ENCODE data around the gene GABRB1. TPM values are rescaled to one million over a fixed set of nuclear protein-coding genes. Genes with fewer than 3 reads are reported as not detected.

Gene GABRB1
- polyA plus RNA-seq, 3 donors: not detected

GRCh38 chr4:47368211-47368610 lies 336.8 kb downstream of the GABRB1 start:
- no peaks in the 10 kb centered on the region for H3K36me3 Mint-ChIP-seq
- Histone ChIP-seq H3K4me1 (ENCODE audit: control insufficient read depth in 1 of 2, insufficient read depth in 2 of 2, low read length in 2 of 2) (peaks cover 6 to 11% of the 10 kb centered on the region in 2 donors), H3K27ac (ENCODE audit: low read depth in 1 of 2, low read length in 2 of 2) (no peak overlapping the region), H3K9me3 (replicated peaks in 1 of 2; ENCODE audit: control insufficient read depth in 1 of 2, insufficient read depth in 1 of 2, low read length in 2 of 2) (no peaks in the 10 kb centered on the region), H4K20me1 (ENCODE audit: insufficient read depth, low read length) (no peaks in the 10 kb centered on the region), H3K36me3 (replicated peaks in 1 of 2; ENCODE audit: control insufficient read depth in 1 of 2, insufficient read depth in 2 of 2, low read length in 2 of 2) (no peaks in the 10 kb centered on the region), H2AFZ (ENCODE audit: insufficient read depth, low read depth, low read length, poor library complexity, severe bottlenecking) (no peak overlapping the region), H3K4me3 (replicated peaks in 1 of 3; ENCODE audit: low read depth in 2 of 3, low read length in 3 of 3) (no peak overlapping the region), H3K9ac (ENCODE audit: insufficient read depth, low read length, poor library complexity, severe bottlenecking) (no peak overlapping the region), H3K79me2 (ENCODE audit: insufficient read depth, low read length) (no peaks in the 10 kb centered on the region), H3K4me2 (replicated peaks; ENCODE audit: extremely low read depth, low read length, poor library complexity, severe bottlenecking) (no peak overlapping the region), H3K27me3 (ENCODE audit: control insufficient read depth in 2 of 2, insufficient read depth in 2 of 2, low read length in 2 of 2) (no peaks in the 10 kb centered on the region)
- H3K4me1 Mint-ChIP-seq: peaks cover 17% of the 10 kb centered on the region
- 0% methylated on average over 1 of the region's 1 CpG for WGBS (ENCODE audit: insufficient coverage)
- no peak for DNase-seq
- TF ChIP-seq CTCF (IDR thresholded peaks at IDR 0.05): no peak
- H3K27me3 Mint-ChIP-seq (ENCODE audit: low read depth in 3 of 3): peaks cover 1 to 4% (median 3%) of the 10 kb centered on the region in 3 donors
- intact Hi-C loops (cut with micrococcal nuclease): no loop called here
- no peak overlapping the region for H3K27ac Mint-ChIP-seq
- peaks cover 0 to 10% (median 3%) of the 10 kb centered on the region in 7 donors for H3K9me3 Mint-ChIP-seq
- H3K4me3 Mint-ChIP-seq: no peak overlapping the region

GRCh38 chr4:47372561-47372960 lies 341.2 kb downstream of the GABRB1 start:
- Mint-ChIP-seq H3K27ac (peak overlapping the region in 1 of 7 donors; percentile 26), H3K4me3 (no peak overlapping the region), H3K27me3 (ENCODE audit: low read depth in 3 of 3) (peaks cover 0 to 2% (median 1%) of the 10 kb centered on the region in 3 donors), H3K36me3 (no peaks in the 10 kb centered on the region), H3K4me1 (peaks cover 18% of the 10 kb centered on the region), H3K9me3 (peaks cover 2 to 16% (median 6%) of the 10 kb centered on the region in 7 donors)
- no peaks in the 10 kb centered on the region for H4K20me1 ChIP-seq (ENCODE audit: insufficient read depth, low read length)
- no peak overlapping the region for H2AFZ ChIP-seq (ENCODE audit: insufficient read depth, low read depth, low read length, poor library complexity, severe bottlenecking)
- DNase-seq: no peak
- intact Hi-C loops (cut with micrococcal nuclease): no loop called here
- 0% methylated on average over 1 of the region's 2 CpGs for WGBS (ENCODE audit: insufficient coverage)
- H3K9me3 ChIP-seq (replicated peaks in 1 of 2; ENCODE audit: control insufficient read depth in 1 of 2, insufficient read depth in 1 of 2, low read length in 2 of 2): no peaks in the 10 kb centered on the region
- peaks cover 10 to 13% of the 10 kb centered on the region in 2 donors for H3K4me1 ChIP-seq (ENCODE audit: control insufficient read depth in 1 of 2, insufficient read depth in 2 of 2, low read length in 2 of 2)
- H3K9ac ChIP-seq (ENCODE audit: insufficient read depth, low read length, poor library complexity, severe bottlenecking): no peak overlapping the region
- H3K27me3 ChIP-seq (ENCODE audit: control insufficient read depth in 2 of 2, insufficient read depth in 2 of 2, low read length in 2 of 2): no peaks in the 10 kb centered on the region
- no peaks in the 10 kb centered on the region for H3K36me3 ChIP-seq (replicated peaks in 1 of 2; ENCODE audit: control insufficient read depth in 1 of 2, insufficient read depth in 2 of 2, low read length in 2 of 2)
- no peak overlapping the region for H3K4me2 ChIP-seq (replicated peaks; ENCODE audit: extremely low read depth, low read length, poor library complexity, severe bottlenecking)
- no peak for TF ChIP-seq CTCF (IDR thresholded peaks at IDR 0.05)
- no peaks in the 10 kb centered on the region for H3K79me2 ChIP-seq (ENCODE audit: insufficient read depth, low read length)
- no peak overlapping the region for H3K27ac ChIP-seq (ENCODE audit: low read depth in 1 of 2, low read length in 2 of 2)
- H3K4me3 ChIP-seq (replicated peaks in 1 of 3; ENCODE audit: low read depth in 2 of 3, low read length in 3 of 3): no peak overlapping the region
